Activated effector memory CD4-positive, alpha-beta T cell treated with Interleukin-2 at 50 U/mL for 16 hours (primary cell): ENCODE data around the gene RNF25.

Source experiments
- DNase-seq: peaks from one replicate; pipeline ENCODE4 v3.0.0-alpha.2; 2020

The RNF25 gene

GRCh38 chr2:218622606-218623365, 49.0 kb downstream of the RNF25 start:
- DNase-seq, result no peak

- no peak for DNase-seq
These were observed 50.8 kb downstream of the RNF25 start for GRCh38 chr2:218621007-218621406.

GRCh38 chr2:218618102-218618860, 53.5 kb downstream of the RNF25 start:
- no peak for DNase-seq

DNA sequence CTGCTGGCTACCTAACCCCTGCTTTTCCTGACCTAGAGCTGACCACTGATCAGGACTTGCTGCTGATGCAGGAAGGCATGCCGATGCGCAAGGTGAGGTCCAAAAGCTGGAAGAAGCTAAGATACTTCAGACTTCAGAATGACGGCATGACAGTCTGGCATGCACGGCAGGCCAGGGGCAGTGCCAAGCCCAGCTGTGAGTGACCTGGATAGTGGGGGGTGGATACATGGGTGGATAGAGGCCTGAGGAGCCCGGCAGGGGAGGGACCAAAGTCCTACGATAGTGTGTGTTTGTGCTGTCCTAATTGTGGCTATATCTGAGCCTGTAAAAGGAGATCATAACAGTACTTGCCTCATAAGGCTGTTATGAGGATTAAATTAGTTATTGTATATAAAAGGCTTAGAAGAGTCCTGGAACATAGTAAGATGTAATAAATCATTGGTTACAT, 55.9 kb downstream of the RNF25 start:
- no peak for DNase-seq
